Measurements from ENCODE around the gene ELAC2. TPM values are rescaled to one million over a fixed set of nuclear protein-coding genes. Genes with fewer than 3 reads are reported as not detected.

ELAC2 gene
- total and polyA plus RNA-seq, 2 of the 4 experiments (the other 2 are of a cell fraction), result 75.2 to 80.7 TPM

GRCh38 chr17:12979246-12979645 lies 38.6 kb downstream of the ELAC2 start:
- Histone ChIP-seq H2BK20ac (ENCODE audit: low read depth, low read length) (no peak overlapping the region), H2BK15ac (ENCODE audit: low read depth, low read length) (no peak overlapping the region), H2BK5ac (ENCODE audit: low read depth, low read length, poor library complexity, severe bottlenecking) (no peak overlapping the region), H3K56ac (ENCODE audit: extremely low read depth, insufficient read depth, low read length) (no peak overlapping the region), H3K4me3 (ENCODE audit: insufficient read depth, low read depth, low read length) (no peak overlapping the region), H3K14ac (replicated peaks; ENCODE audit: low read depth, low read length) (no peak overlapping the region), H3K27me3 (ENCODE audit: control insufficient read depth, insufficient read depth, low read length) (no peaks in the 10 kb centered on the region), H3K36me3 (ENCODE audit: control insufficient read depth, insufficient read depth, low read length) (no peaks in the 10 kb centered on the region), H4K8ac (ENCODE audit: low read depth in 2 of 2, low read length in 2 of 2) (no peak overlapping the region), H3K4me2 (ENCODE audit: low read depth, low read length) (no peak overlapping the region), H3K9me3 (ENCODE audit: control insufficient read depth, insufficient read depth, low read length) (no peaks in the 10 kb centered on the region), H3K4me1 (ENCODE audit: control insufficient read depth, insufficient read depth, low read length) (no peaks in the 10 kb centered on the region; the same call in 1 of the 2 replicates), H3K9me1 (ENCODE audit: insufficient read depth, low read length) (no peaks in the 10 kb centered on the region; the same call in 1 of the 2 replicates), H3K23ac (ENCODE audit: low read depth, low read length) (no peak overlapping the region), H2AFZ (replicated peaks; ENCODE audit: low read length, poor library complexity) (peak overlapping the region; percentile 4), H4K20me1 (ENCODE audit: insufficient read depth, low read length) (no peaks in the 10 kb centered on the region), H4K5ac (ENCODE audit: low read depth, low read length) (no peak overlapping the region), H3K9ac (ENCODE audit: low read depth, low read length) (no peak overlapping the region), H3K4ac (ENCODE audit: low read depth, low read length) (no peak overlapping the region), H2AK9ac (replicated peaks; ENCODE audit: low read depth, low read length, poor library complexity) (no peak overlapping the region), H2BK120ac (ENCODE audit: low read depth, low read length) (no peak overlapping the region), H3K79me1 (ENCODE audit: low read depth in 1 of 2, low read length in 2 of 2) (no peaks in the 10 kb centered on the region), H4K91ac (ENCODE audit: insufficient read depth, low read depth, low read length) (no peak overlapping the region), H3K27ac (ENCODE audit: insufficient read depth, low read length) (no peak overlapping the region), H3K18ac (ENCODE audit: low read depth, low read length) (no peak overlapping the region), H2AK5ac (ENCODE audit: low read depth, low read length) (no peak overlapping the region)
- DNase-seq (no peak), ATAC-seq (ENCODE audit: low read depth) (no peak)
- in situ Hi-C loops (cut with MboI; ENCODE audit: low sequenced_read_pairs), result no loop called here
- no TSS peak for BruUV-seq (replicated peaks)
- dilution Hi-C loops (cut with HindIII; ENCODE audit: low sequenced_read_pairs, unreplicated experiment), result no loop called here
- ChIA-PET POLR2A (ENCODE audit: unreplicated experiment) (no interaction called here), CTCF (no interaction called here)
- no peak for TF ChIP-seq RFX5 (IDR thresholded peaks at IDR 0.05; ENCODE audit: low read depth, low read length)
- TF ChIP-seq MAZ (IDR thresholded peaks at IDR 0.05; ENCODE audit: borderline replicate concordance, low read depth, low read length), result no peak
- TF ChIP-seq CHD1 (IDR thresholded peaks at IDR 0.05; ENCODE audit: low read depth, low read length), result no peak
- no peak for TF ChIP-seq FOS (IDR thresholded peaks at IDR 0.05; ENCODE audit: low read depth, low read length)
- TF ChIP-seq MXI1 (IDR thresholded peaks at IDR 0.05; ENCODE audit: borderline replicate concordance, low read depth, low read length), result no peak
- no peak for TF ChIP-seq MAFK (IDR thresholded peaks at IDR 0.05; ENCODE audit: low read depth, low read length)
- TF ChIP-seq ELK1 (IDR thresholded peaks at IDR 0.05; ENCODE audit: borderline replicate concordance, low read depth, low read length), result no peak
- TF ChIP-seq SMC3 (IDR thresholded peaks at IDR 0.05; ENCODE audit: low read depth, low read length), result no peak
- no peak for TF ChIP-seq BHLHE40 (IDR thresholded peaks at IDR 0.05; ENCODE audit: low read depth, low read length)
- no peak for TF ChIP-seq POLR2A (IDR thresholded peaks at IDR 0.05; ENCODE audit: low read depth, low read length)
- no peak for TF ChIP-seq CEBPB (IDR thresholded peaks at IDR 0.05; ENCODE audit: low read depth, low read length)
- TF ChIP-seq, protein P1, sequence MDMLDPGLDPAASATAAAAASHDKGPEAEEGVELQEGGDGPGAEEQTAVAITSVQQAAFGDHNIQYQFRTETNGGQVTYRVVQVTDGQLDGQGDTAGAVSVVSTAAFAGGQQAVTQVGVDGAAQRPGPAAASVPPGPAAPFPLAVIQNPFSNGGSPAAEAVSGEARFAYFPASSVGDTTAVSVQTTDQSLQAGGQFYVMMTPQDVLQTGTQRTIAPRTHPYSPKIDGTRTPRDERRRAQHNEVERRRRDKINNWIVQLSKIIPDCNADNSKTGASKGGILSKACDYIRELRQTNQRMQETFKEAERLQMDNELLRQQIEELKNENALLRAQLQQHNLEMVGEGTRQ (IDR thresholded peaks at IDR 0.05; ENCODE audit: low read depth, low read length), result no peak
- TF ChIP-seq RAD21 (IDR thresholded peaks at IDR 0.05; ENCODE audit: low read length), result no peak
- no peak for TF ChIP-seq CTCF (conservative IDR thresholded peaks at IDR 0.05; ENCODE audit: low read depth, low read length)
- no peak for TF ChIP-seq RCOR1 (IDR thresholded peaks at IDR 0.05; ENCODE audit: insufficient replicate concordance, low read length)
- intact Hi-C loops (cut with micrococcal nuclease), result no loop called here
- WGBS, 2 experiments (ENCODE audit: extremely low coverage in 2 of 2, insufficient read length in 1 of 2), result 96% methylated on average over 4 of the region's 5 CpGs; no CpG with 5 or more reads in 1 of the 2 experiments
